GM23338 (cell line): Measurements from ENCODE around the gene PCED1A.

Experiments
- CREB1 ChIP-seq: fragments of 250-450 bp; sonication (Bioruptor Pico); IDR thresholded peaks from 2 replicates; pipeline ENCODE4 v1.5.0; 2020; ENCODE audit warnings: low read depth, mild to moderate bottlenecking, moderate library complexity
- EZH2 ChIP-seq: fragments of 200-600 bp; sonication (generic); IDR thresholded peaks from one replicate; pipeline ENCODE4 v1.8.0; 2017; ENCODE audit warnings: antibody characterized with exemption, mild to moderate bottlenecking, low read depth; ENCODE audit not compliant: unreplicated experiment
- EZH2phosphoT487 ChIP-seq: fragments of 200-600 bp; sonication (generic); IDR thresholded peaks from one replicate; pipeline ENCODE4 v1.8.1; 2018; ENCODE audit warnings: antibody characterized with exemption; ENCODE audit not compliant: unreplicated experiment
- POLR2AphosphoS5 ChIP-seq: IDR thresholded peaks from 2 replicates; pipeline ENCODE4 v1.6.1; 2016; ENCODE audit warnings: antibody characterized with exemption, low read depth
- REST ChIP-seq: IDR thresholded peaks from one replicate; pipeline ENCODE4 v1.6.1; 2018; ENCODE audit warnings: antibody characterized with exemption; ENCODE audit not compliant: unreplicated experiment
- TF ChIP-seq, protein P1 (sequence below), 2 experiments: fragments of 200-600 bp in 1 of 2; sonication (generic) in 1 of 2; conservative IDR thresholded peaks; 2 replicates each; pipeline versions ENCODE4 v1.5.1 to v1.6.1; 2016 to 2017; ENCODE audit warnings: antibody characterized with exemption in 2 of 2, low read depth in 2 of 2, mild to moderate bottlenecking in 2 of 2, moderate library complexity in 1 of 2

GRCh38 chr20:2840967-2841531 lies 594 bp upstream of the PCED1A start:
- TF ChIP-seq POLR2AphosphoS5: no peak
- TF ChIP-seq, protein P1, sequence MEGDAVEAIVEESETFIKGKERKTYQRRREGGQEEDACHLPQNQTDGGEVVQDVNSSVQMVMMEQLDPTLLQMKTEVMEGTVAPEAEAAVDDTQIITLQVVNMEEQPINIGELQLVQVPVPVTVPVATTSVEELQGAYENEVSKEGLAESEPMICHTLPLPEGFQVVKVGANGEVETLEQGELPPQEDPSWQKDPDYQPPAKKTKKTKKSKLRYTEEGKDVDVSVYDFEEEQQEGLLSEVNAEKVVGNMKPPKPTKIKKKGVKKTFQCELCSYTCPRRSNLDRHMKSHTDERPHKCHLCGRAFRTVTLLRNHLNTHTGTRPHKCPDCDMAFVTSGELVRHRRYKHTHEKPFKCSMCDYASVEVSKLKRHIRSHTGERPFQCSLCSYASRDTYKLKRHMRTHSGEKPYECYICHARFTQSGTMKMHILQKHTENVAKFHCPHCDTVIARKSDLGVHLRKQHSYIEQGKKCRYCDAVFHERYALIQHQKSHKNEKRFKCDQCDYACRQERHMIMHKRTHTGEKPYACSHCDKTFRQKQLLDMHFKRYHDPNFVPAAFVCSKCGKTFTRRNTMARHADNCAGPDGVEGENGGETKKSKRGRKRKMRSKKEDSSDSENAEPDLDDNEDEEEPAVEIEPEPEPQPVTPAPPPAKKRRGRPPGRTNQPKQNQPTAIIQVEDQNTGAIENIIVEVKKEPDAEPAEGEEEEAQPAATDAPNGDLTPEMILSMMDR (conservative IDR thresholded peaks at IDR 0.05; ENCODE audit: low read depth in 2 of 2): no peak
- no peak for TF ChIP-seq EZH2phosphoT487
- TF ChIP-seq CREB1 (CRISPR knock-in tag): no peak
- TF ChIP-seq EZH2: no peak
- TF ChIP-seq REST: no peak
